ENCODE results near the gene EDN2.

The EDN2 gene

GRCh38 chr1:41471658-41472057, 12.8 kb downstream of the EDN2 start:
- Histone ChIP-seq H3K9me3 (ENCODE audit: low read length) (no peaks in the 10 kb centered on the region), H3K36me3 (ENCODE audit: insufficient read depth, low read length) (no peaks in the 10 kb centered on the region), H2AFZ (ENCODE audit: low read depth, low read length) (no peak overlapping the region), H3K4me1 (ENCODE audit: insufficient read depth, low read length) (peaks cover 6% of the 10 kb centered on the region), H3K27me3 (ENCODE audit: insufficient read depth, low read length) (peaks cover 4% of the 10 kb centered on the region), H3K4me3 (ENCODE audit: low read length) (no peak overlapping the region)

DNA sequence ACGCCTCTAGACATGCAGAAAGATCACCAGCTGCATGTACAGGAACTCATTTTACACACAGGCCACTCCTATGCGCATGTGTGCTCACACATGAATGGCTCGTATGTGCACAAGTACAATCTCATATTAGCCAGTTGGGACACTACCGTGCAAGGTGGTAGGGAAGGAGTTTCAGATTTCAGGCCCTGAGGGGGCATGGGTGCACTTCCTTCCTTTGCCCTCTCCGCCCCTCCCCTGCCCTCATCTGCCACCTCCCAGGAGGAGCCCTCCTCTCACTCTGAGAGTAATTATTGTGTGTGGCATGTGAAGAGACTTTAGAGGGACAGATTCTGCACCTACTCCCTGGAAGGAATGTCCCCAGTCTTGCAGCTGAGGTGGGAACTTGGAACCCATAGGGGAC, 14.8 kb downstream of the EDN2 start:
- no peaks in the 10 kb centered on the region for H3K36me3 ChIP-seq (ENCODE audit: insufficient read depth, low read length)
- peaks cover 4% of the 10 kb centered on the region for H3K27me3 ChIP-seq (ENCODE audit: insufficient read depth, low read length)
- H2AFZ ChIP-seq (ENCODE audit: low read depth, low read length): no peak overlapping the region
- no peaks in the 10 kb centered on the region for H3K9me3 ChIP-seq (ENCODE audit: low read length)
- H3K4me1 ChIP-seq (ENCODE audit: insufficient read depth, low read length): peaks cover 3% of the 10 kb centered on the region
- no peak overlapping the region for H3K4me3 ChIP-seq (ENCODE audit: low read length)

DNA sequence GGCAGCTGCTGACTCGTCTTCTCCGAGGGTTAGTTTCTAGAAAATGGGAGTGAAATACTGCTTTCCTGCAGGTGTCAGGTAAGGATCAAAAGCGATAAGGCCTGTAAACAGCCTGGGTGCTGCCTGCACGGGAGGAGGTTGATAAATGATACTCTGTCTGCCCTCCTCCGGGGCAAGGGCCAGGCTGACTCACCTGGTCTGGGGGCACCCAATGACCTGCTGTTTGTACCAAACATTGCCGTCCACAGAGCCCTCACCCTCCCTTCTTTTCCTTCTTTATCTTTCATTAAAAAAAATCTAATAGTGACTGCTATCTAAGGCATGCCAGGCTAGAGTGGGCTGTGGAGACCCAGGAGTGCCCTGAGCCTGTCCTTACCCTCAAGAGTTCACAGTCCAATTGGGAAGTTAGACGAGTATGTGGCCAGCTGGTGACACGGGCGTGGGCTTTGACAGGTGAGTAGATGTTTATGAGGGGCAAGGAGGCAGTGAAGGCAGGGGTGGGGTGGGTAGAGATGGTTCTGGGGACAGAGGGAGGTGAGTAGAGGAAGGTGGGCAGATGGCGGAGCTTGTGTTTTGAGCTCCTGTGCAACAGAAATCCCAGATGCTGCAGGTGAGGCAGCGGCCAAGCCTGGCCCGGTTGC, 16.2 kb downstream of the EDN2 start:
- Histone ChIP-seq H2AFZ (ENCODE audit: low read depth, low read length) (no peak overlapping the region), H3K27me3 (ENCODE audit: insufficient read depth, low read length) (peaks cover 4% of the 10 kb centered on the region), H3K4me1 (ENCODE audit: insufficient read depth, low read length) (no peaks in the 10 kb centered on the region), H3K4me3 (ENCODE audit: low read length) (no peak overlapping the region), H3K9me3 (ENCODE audit: low read length) (no peaks in the 10 kb centered on the region), H3K36me3 (ENCODE audit: insufficient read depth, low read length) (no peaks in the 10 kb centered on the region)

DNA sequence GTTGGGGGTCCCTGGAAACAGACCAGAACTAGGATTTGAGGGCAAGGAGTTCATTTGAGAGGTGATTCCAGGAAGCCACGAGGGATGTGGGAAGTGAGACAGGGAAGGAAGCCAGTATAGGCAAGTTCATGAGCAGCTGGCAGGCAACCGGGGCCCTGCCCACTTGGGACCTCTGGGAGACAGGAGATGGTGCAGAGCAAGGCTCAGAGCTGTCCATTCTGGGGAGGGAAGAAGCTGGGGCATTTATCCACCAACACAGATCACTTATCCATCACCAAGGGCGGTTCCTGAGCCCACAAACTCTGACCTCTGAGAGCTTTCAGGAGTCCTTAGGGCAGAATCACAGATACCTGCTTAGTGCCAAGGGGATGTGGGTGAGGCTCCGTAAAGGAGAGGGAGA, 16.8 kb downstream of the EDN2 start:
- Histone ChIP-seq H3K36me3 (ENCODE audit: insufficient read depth, low read length) (no peaks in the 10 kb centered on the region), H3K9me3 (ENCODE audit: low read length) (no peaks in the 10 kb centered on the region), H3K4me3 (ENCODE audit: low read length) (no peak overlapping the region)

DNA sequence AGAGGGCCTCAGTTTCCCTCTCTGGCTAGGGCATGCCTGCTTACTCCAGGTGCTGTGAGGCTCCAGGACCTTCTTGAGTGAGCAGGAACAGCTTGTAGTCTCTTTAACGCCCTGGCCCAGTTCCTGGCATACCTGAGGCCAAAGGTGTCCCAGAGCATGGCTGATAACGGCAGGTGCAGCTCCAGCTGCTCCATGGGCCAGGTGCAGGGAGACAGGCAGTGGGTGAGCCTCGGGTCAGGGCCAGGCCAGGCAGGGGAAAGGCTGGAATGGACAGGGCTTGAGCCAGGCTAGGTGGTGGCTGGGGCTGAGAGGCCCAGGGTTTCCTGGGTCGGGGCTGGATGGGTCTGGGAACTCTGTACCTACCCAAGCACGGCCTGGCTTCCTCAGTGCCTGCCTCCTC, 18.3 kb downstream of the EDN2 start:
- no peaks in the 10 kb centered on the region for H3K36me3 ChIP-seq (ENCODE audit: insufficient read depth, low read length)
- H3K27me3 ChIP-seq (ENCODE audit: insufficient read depth, low read length): peaks cover 4% of the 10 kb centered on the region
- no peaks in the 10 kb centered on the region for H3K4me1 ChIP-seq (ENCODE audit: insufficient read depth, low read length)
- no peaks in the 10 kb centered on the region for H3K9me3 ChIP-seq (ENCODE audit: low read length)
- H2AFZ ChIP-seq (ENCODE audit: low read depth, low read length): no peak overlapping the region
- H3K4me3 ChIP-seq (ENCODE audit: low read length): no peak overlapping the region

More for the DNA sequence above, 16.8 kb downstream of the EDN2 start:
- no peak overlapping the region for H2AFZ ChIP-seq (ENCODE audit: low read depth, low read length)
- H3K27me3 ChIP-seq (ENCODE audit: insufficient read depth, low read length): peaks cover 4% of the 10 kb centered on the region
- H3K4me1 ChIP-seq (ENCODE audit: insufficient read depth, low read length): no peaks in the 10 kb centered on the region

GRCh38 chr1:41465741-41466140, 18.7 kb downstream of the EDN2 start:
- H3K36me3 ChIP-seq (ENCODE audit: insufficient read depth, low read length): no peaks in the 10 kb centered on the region
- no peaks in the 10 kb centered on the region for H3K9me3 ChIP-seq (ENCODE audit: low read length)
- no peak overlapping the region for H3K4me3 ChIP-seq (ENCODE audit: low read length)
- H2AFZ ChIP-seq (ENCODE audit: low read depth, low read length): no peak overlapping the region
- peaks cover 4% of the 10 kb centered on the region for H3K27me3 ChIP-seq (ENCODE audit: insufficient read depth, low read length)
- H3K4me1 ChIP-seq (ENCODE audit: insufficient read depth, low read length): no peaks in the 10 kb centered on the region

- no peak overlapping the region for H3K4me3 ChIP-seq (ENCODE audit: low read length)
- no peak overlapping the region for H2AFZ ChIP-seq (ENCODE audit: low read depth, low read length)
- no peaks in the 10 kb centered on the region for H3K36me3 ChIP-seq (ENCODE audit: insufficient read depth, low read length)
- H3K4me1 ChIP-seq (ENCODE audit: insufficient read depth, low read length): no peaks in the 10 kb centered on the region
- peaks cover 4% of the 10 kb centered on the region for H3K27me3 ChIP-seq (ENCODE audit: insufficient read depth, low read length)
- no peaks in the 10 kb centered on the region for H3K9me3 ChIP-seq (ENCODE audit: low read length)
Measured at GRCh38 chr1:41464885-41465284, 19.6 kb downstream of the EDN2 start.

DNA sequence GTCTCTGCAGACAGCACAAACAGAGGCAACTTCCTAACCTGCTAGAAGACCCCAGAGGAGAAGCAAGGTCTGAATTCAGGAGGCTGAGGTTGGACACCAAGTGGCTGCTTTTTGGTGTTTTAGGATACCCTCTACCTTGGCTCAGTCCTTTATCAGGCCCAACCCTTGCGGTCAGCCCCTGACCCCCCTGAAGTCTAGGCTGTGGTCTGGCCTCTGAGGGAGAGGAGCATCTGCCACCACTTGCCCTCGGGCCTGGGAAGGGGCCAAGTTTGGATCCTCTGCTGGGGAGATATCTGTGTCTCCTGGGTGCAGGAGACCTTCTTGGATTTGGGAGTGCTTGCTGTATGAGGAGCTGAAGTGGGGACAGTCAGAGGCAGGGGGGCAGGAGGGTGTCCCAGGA, 21.0 kb downstream of the EDN2 start:
- Histone ChIP-seq H3K36me3 (ENCODE audit: insufficient read depth, low read length) (no peaks in the 10 kb centered on the region), H2AFZ (ENCODE audit: low read depth, low read length) (no peak overlapping the region), H3K27me3 (ENCODE audit: insufficient read depth, low read length) (peaks cover 4% of the 10 kb centered on the region), H3K4me1 (ENCODE audit: insufficient read depth, low read length) (no peaks in the 10 kb centered on the region), H3K9me3 (ENCODE audit: low read length) (no peaks in the 10 kb centered on the region), H3K4me3 (ENCODE audit: low read length) (no peak overlapping the region)

GRCh38 chr1:41462680-41463004, 21.8 kb downstream of the EDN2 start:
- Histone ChIP-seq H3K4me3 (ENCODE audit: low read length) (no peak overlapping the region), H2AFZ (ENCODE audit: low read depth, low read length) (no peak overlapping the region), H3K9me3 (ENCODE audit: low read length) (no peaks in the 10 kb centered on the region), H3K4me1 (ENCODE audit: insufficient read depth, low read length) (no peaks in the 10 kb centered on the region), H3K27me3 (ENCODE audit: insufficient read depth, low read length) (peaks cover 4% of the 10 kb centered on the region), H3K36me3 (ENCODE audit: insufficient read depth, low read length) (no peaks in the 10 kb centered on the region)

- H3K4me1 ChIP-seq (ENCODE audit: insufficient read depth, low read length): no peaks in the 10 kb centered on the region
- H3K36me3 ChIP-seq (ENCODE audit: insufficient read depth, low read length): no peaks in the 10 kb centered on the region
Measured at GRCh38 chr1:41461790-41462679, 22.4 kb downstream of the EDN2 start.

GRCh38 chr1:41456847-41457540, 27.5 kb downstream of the EDN2 start:
- no peaks in the 10 kb centered on the region for H3K27me3 ChIP-seq (ENCODE audit: insufficient read depth, low read length)
- no peaks in the 10 kb centered on the region for H3K36me3 ChIP-seq (ENCODE audit: insufficient read depth, low read length)
- H3K9me3 ChIP-seq (ENCODE audit: low read length): no peaks in the 10 kb centered on the region
- no peak overlapping the region for H3K4me3 ChIP-seq (ENCODE audit: low read length)
- H2AFZ ChIP-seq (ENCODE audit: low read depth, low read length): no peak overlapping the region
- no peaks in the 10 kb centered on the region for H3K4me1 ChIP-seq (ENCODE audit: insufficient read depth, low read length)

More at GRCh38 chr1:41461790-41462679, 22.4 kb downstream of the EDN2 start:
- Histone ChIP-seq H3K27me3 (ENCODE audit: insufficient read depth, low read length) (no peaks in the 10 kb centered on the region), H2AFZ (ENCODE audit: low read depth, low read length) (no peak overlapping the region), H3K4me3 (ENCODE audit: low read length) (no peak overlapping the region), H3K9me3 (ENCODE audit: low read length) (no peaks in the 10 kb centered on the region)

- H2AFZ ChIP-seq (ENCODE audit: low read depth, low read length): no peak overlapping the region
- no peaks in the 10 kb centered on the region for H3K36me3 ChIP-seq (ENCODE audit: insufficient read depth, low read length)
- H3K4me3 ChIP-seq (ENCODE audit: low read length): no peak overlapping the region
- H3K9me3 ChIP-seq (ENCODE audit: low read length): no peaks in the 10 kb centered on the region
- H3K27me3 ChIP-seq (ENCODE audit: insufficient read depth, low read length): no peaks in the 10 kb centered on the region
- no peaks in the 10 kb centered on the region for H3K4me1 ChIP-seq (ENCODE audit: insufficient read depth, low read length)
Measured at GRCh38 chr1:41455479-41456332, 28.8 kb downstream of the EDN2 start.

All from neuron (in vitro differentiated cells).